ENCODE measurements around the gene EXOC4. TPM values are rescaled to one million over a fixed set of nuclear protein-coding genes. Genes with fewer than 3 reads are reported as not detected.

EXOC4 gene
- total and polyA plus RNA-seq, 2 donors (not counting 1 experiment from before 2014, with no cell fraction given), result 79.6 to 158 TPM

- H3K36me3 ChIP-seq (ENCODE audit: control insufficient read depth, insufficient read depth, low read length), result no peaks in the 10 kb centered on the region
- DNase-seq (ENCODE audit: low read depth in 2 of 2), result no peak
- TF ChIP-seq EZH2 (IDR thresholded peaks at IDR 0.05; ENCODE audit: low read length, missing control alignments) (no peak), CTCF (conservative IDR thresholded peaks at IDR 0.05 in 1 of 2, IDR thresholded peaks at IDR 0.05 in 1 of 2; ENCODE audit: low read depth in 1 of 2, low read length in 2 of 2) (no peak)
- no peaks in the 10 kb centered on the region for H4K20me1 ChIP-seq (ENCODE audit: control insufficient read depth, extremely low read depth, insufficient read depth, low read length)
- H3K4me1 ChIP-seq (ENCODE audit: control insufficient read depth, extremely low read depth, insufficient read depth, low read length), result no peaks in the 10 kb centered on the region
- no peak overlapping the region for H3K27ac ChIP-seq (ENCODE audit: insufficient read depth, low read length)
- no peak overlapping the region for H3K9ac ChIP-seq (ENCODE audit: insufficient read depth, low read length)
- no peaks in the 10 kb centered on the region for H3K9me3 ChIP-seq (ENCODE audit: control insufficient read depth, insufficient read depth, low read depth, low read length)
- no peaks in the 10 kb centered on the region for H3K79me2 ChIP-seq (ENCODE audit: control insufficient read depth, insufficient read depth, low read length)
- H3K4me3 ChIP-seq (replicated peaks in 1 of 4; ENCODE audit: control extremely low read depth in 1 of 4, insufficient read depth in 1 of 4, low read depth in 3 of 4, low read length in 4 of 4), result no peak overlapping the region
- no peaks in the 10 kb centered on the region for H3K27me3 ChIP-seq (ENCODE audit: control insufficient read depth, insufficient read depth, low read length)
- no peak overlapping the region for H2AFZ ChIP-seq (ENCODE audit: low read length)
- no peak overlapping the region for H3K4me2 ChIP-seq (ENCODE audit: extremely low read depth, insufficient read depth, low read length)
Measured at GRCh38 chr7:133962646-133963045, 709.8 kb downstream of the EXOC4 start.

GRCh38 chr7:133963629-133964028, 710.8 kb downstream of the EXOC4 start:
- no peak overlapping the region for H3K9ac ChIP-seq (ENCODE audit: insufficient read depth, low read length)
- H3K9me3 ChIP-seq (ENCODE audit: control insufficient read depth, insufficient read depth, low read depth, low read length), result no peaks in the 10 kb centered on the region
- TF ChIP-seq EZH2 (IDR thresholded peaks at IDR 0.05; ENCODE audit: low read length, missing control alignments) (no peak), CTCF (conservative IDR thresholded peaks at IDR 0.05 in 1 of 2, IDR thresholded peaks at IDR 0.05 in 1 of 2; ENCODE audit: low read depth in 1 of 2, low read length in 2 of 2) (no peak)
- H3K27me3 ChIP-seq (ENCODE audit: control insufficient read depth, insufficient read depth, low read length), result no peaks in the 10 kb centered on the region
- H4K20me1 ChIP-seq (ENCODE audit: control insufficient read depth, extremely low read depth, insufficient read depth, low read length), result no peaks in the 10 kb centered on the region
- no peak for DNase-seq (ENCODE audit: low read depth in 2 of 2)
- H3K79me2 ChIP-seq (ENCODE audit: control insufficient read depth, insufficient read depth, low read length), result no peaks in the 10 kb centered on the region
- no peaks in the 10 kb centered on the region for H3K36me3 ChIP-seq (ENCODE audit: control insufficient read depth, insufficient read depth, low read length)
- H2AFZ ChIP-seq (ENCODE audit: low read length), result no peak overlapping the region
- no peaks in the 10 kb centered on the region for H3K4me1 ChIP-seq (ENCODE audit: control insufficient read depth, extremely low read depth, insufficient read depth, low read length)
- no peak overlapping the region for H3K4me3 ChIP-seq (replicated peaks in 1 of 4; ENCODE audit: control extremely low read depth in 1 of 4, insufficient read depth in 1 of 4, low read depth in 3 of 4, low read length in 4 of 4)
- H3K27ac ChIP-seq (ENCODE audit: insufficient read depth, low read length), result no peak overlapping the region
- H3K4me2 ChIP-seq (ENCODE audit: extremely low read depth, insufficient read depth, low read length), result no peak overlapping the region

- H3K27ac ChIP-seq (ENCODE audit: insufficient read depth, low read length), result no peak overlapping the region
- H4K20me1 ChIP-seq (ENCODE audit: control insufficient read depth, extremely low read depth, insufficient read depth, low read length), result no peaks in the 10 kb centered on the region
- H3K4me2 ChIP-seq (ENCODE audit: extremely low read depth, insufficient read depth, low read length), result no peak overlapping the region
- H3K9me3 ChIP-seq (ENCODE audit: control insufficient read depth, insufficient read depth, low read depth, low read length), result no peaks in the 10 kb centered on the region
- H3K79me2 ChIP-seq (ENCODE audit: control insufficient read depth, insufficient read depth, low read length), result no peaks in the 10 kb centered on the region
- no peak for DNase-seq (ENCODE audit: low read depth in 2 of 2)
- no peaks in the 10 kb centered on the region for H3K36me3 ChIP-seq (ENCODE audit: control insufficient read depth, insufficient read depth, low read length)
- H3K4me3 ChIP-seq (replicated peaks in 1 of 4; ENCODE audit: control extremely low read depth in 1 of 4, insufficient read depth in 1 of 4, low read depth in 3 of 4, low read length in 4 of 4), result no peak overlapping the region
- no peaks in the 10 kb centered on the region for H3K4me1 ChIP-seq (ENCODE audit: control insufficient read depth, extremely low read depth, insufficient read depth, low read length)
- no peak overlapping the region for H2AFZ ChIP-seq (ENCODE audit: low read length)
- H3K9ac ChIP-seq (ENCODE audit: insufficient read depth, low read length), result no peak overlapping the region
- H3K27me3 ChIP-seq (ENCODE audit: control insufficient read depth, insufficient read depth, low read length), result no peaks in the 10 kb centered on the region
- TF ChIP-seq CTCF (conservative IDR thresholded peaks at IDR 0.05 in 1 of 2, IDR thresholded peaks at IDR 0.05 in 1 of 2; ENCODE audit: low read depth in 1 of 2, low read length in 2 of 2) (no peak), EZH2 (IDR thresholded peaks at IDR 0.05; ENCODE audit: low read length, missing control alignments) (no peak)
Measured at GRCh38 chr7:133971625-133972024, 718.7 kb downstream of the EXOC4 start.

Measured in fibroblast of lung (primary cell).